ENCODE data around the gene SELENOO. TPM values are rescaled to one million over a fixed set of nuclear protein-coding genes. Genes with fewer than 3 reads are reported as not detected.

Gene SELENOO
- polyA plus RNA-seq, 1 of the 3 experiments (the other 2 are of a cell fraction) = 26.7 TPM

DNA sequence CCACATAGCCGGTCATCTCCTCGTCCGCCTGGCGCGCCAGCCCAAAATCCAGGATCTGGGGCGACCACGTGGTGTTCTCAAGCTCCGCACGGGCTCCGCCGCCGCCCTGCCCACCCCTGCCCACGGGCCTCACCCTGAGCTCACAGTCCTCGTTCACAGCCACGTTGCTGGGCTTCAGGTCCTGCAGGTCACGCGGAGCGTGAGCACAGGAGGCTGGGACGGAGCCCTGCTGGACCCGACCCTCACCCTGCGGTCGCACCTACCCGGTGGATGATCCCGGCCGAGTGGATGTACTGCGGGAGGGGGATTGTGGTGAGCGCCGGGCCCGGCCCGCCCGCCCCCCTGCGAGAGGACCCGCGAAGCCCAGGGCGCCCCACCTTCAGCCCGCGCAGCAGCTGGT lies 66.2 kb downstream of the SELENOO start:
- no peak overlapping the region for H3K4me2 ChIP-seq
- no peaks in the 10 kb centered on the region for H3K27me3 ChIP-seq (ENCODE audit: insufficient read depth)
- no peak overlapping the region for H3K27ac ChIP-seq (ENCODE audit: low read depth in 2 of 2, low read length in 1 of 2)
- H4K20me1 ChIP-seq (ENCODE audit: insufficient read depth) = no peaks in the 10 kb centered on the region
- H3K79me2 ChIP-seq (ENCODE audit: insufficient read depth) = no peaks in the 10 kb centered on the region
- H3K4me1 ChIP-seq (ENCODE audit: control insufficient read depth in 1 of 2, insufficient read depth in 2 of 2, low read depth in 1 of 2, low read length in 1 of 2) = peaks cover 20 to 30% of the 10 kb centered on the region in 2 experiments; a peak in 2 of 4 replicates
- no peaks in the 10 kb centered on the region for H3K9me3 ChIP-seq
- 91% methylated on average over 20 of the region's 37 CpGs for WGBS (ENCODE audit: low lambda C conversion rate)
- TF ChIP-seq RAD21 (IDR thresholded peaks at IDR 0.05; ENCODE audit: low read length) (no peak), POLR2AphosphoS5 (IDR thresholded peaks at IDR 0.05; ENCODE audit: low read depth, low read length) (no peak), NFIC (IDR thresholded peaks at IDR 0.05; ENCODE audit: borderline replicate concordance) (no peak), ELF1 (IDR thresholded peaks at IDR 0.05) (no peak), NRF1 (IDR thresholded peaks at IDR 0.05; ENCODE audit: low read depth, low read length) (no peak), EZH2phosphoT487 (IDR thresholded peaks at IDR 0.05; ENCODE audit: borderline replicate concordance, low read depth) (no peak), TEAD4 (IDR thresholded peaks at IDR 0.05; ENCODE audit: borderline replicate concordance, insufficient read depth) (no peak), MEF2A (IDR thresholded peaks at IDR 0.05; ENCODE audit: borderline replicate concordance, low read depth) (no peak)
- TF ChIP-seq, protein P1, sequence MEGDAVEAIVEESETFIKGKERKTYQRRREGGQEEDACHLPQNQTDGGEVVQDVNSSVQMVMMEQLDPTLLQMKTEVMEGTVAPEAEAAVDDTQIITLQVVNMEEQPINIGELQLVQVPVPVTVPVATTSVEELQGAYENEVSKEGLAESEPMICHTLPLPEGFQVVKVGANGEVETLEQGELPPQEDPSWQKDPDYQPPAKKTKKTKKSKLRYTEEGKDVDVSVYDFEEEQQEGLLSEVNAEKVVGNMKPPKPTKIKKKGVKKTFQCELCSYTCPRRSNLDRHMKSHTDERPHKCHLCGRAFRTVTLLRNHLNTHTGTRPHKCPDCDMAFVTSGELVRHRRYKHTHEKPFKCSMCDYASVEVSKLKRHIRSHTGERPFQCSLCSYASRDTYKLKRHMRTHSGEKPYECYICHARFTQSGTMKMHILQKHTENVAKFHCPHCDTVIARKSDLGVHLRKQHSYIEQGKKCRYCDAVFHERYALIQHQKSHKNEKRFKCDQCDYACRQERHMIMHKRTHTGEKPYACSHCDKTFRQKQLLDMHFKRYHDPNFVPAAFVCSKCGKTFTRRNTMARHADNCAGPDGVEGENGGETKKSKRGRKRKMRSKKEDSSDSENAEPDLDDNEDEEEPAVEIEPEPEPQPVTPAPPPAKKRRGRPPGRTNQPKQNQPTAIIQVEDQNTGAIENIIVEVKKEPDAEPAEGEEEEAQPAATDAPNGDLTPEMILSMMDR (IDR thresholded peaks at IDR 0.05) = no peak
- TF ChIP-seq, protein P2, sequence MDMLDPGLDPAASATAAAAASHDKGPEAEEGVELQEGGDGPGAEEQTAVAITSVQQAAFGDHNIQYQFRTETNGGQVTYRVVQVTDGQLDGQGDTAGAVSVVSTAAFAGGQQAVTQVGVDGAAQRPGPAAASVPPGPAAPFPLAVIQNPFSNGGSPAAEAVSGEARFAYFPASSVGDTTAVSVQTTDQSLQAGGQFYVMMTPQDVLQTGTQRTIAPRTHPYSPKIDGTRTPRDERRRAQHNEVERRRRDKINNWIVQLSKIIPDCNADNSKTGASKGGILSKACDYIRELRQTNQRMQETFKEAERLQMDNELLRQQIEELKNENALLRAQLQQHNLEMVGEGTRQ (IDR thresholded peaks at IDR 0.05; ENCODE audit: borderline replicate concordance, low read depth, low read length) = no peak
- H3K36me3 ChIP-seq (replicated peaks in 1 of 2; ENCODE audit: control insufficient read depth in 1 of 2, insufficient read depth in 2 of 2, low read length in 1 of 2) = peaks cover 0 to 9% of the 10 kb centered on the region in 2 experiments
- H3K9me2 ChIP-seq = no peaks in the 10 kb centered on the region
- no peak overlapping the region for H3K9ac ChIP-seq
- CTCF ChIA-PET = interaction anchor here (0.6 to 11.4 kb wide), 5 partner anchors 9 to 76 kb away, joined by 3 to 72 read pairs (median 3); partner anchors contain the start of gene HDAC10
- POLR2A ChIA-PET = no interaction called here
- H3K4me3 ChIP-seq (ENCODE audit: low read depth in 2 of 2, low read length in 1 of 2) = no peak overlapping the region
- no peak overlapping the region for H2AFZ ChIP-seq (ENCODE audit: low read depth)
- DNase-seq = no peak
- H3F3A ChIP-seq (replicated peaks; ENCODE audit: insufficient read depth) = peaks cover 11% of the 10 kb centered on the region

Other genes with a start within 250 kb of the SELENOO start
- gene PIM3, start 240.2 kb upstream of the SELENOO start, polyA plus RNA-seq (2012; rRNA removed) = 9.9 and 15.3 TPM in 2 replicates
- gene IL17REL, start 188.2 kb upstream of the SELENOO start, polyA plus RNA-seq (2012; rRNA removed) = not detected in 2 replicates
- gene TTLL8, start 142.7 kb upstream of the SELENOO start, polyA plus RNA-seq (2012; rRNA removed) = not detected in 2 replicates
- gene MLC1, start 115.6 kb upstream of the SELENOO start, polyA plus RNA-seq (2012; rRNA removed) = not detected in 2 replicates
- 2.1 and 3.0 TPM in 2 replicates for gene MOV10L1, start 111.0 kb upstream of the SELENOO start, polyA plus RNA-seq (2012; rRNA removed)
- gene PANX2, start 30.3 kb upstream of the SELENOO start, polyA plus RNA-seq (2012; rRNA removed) = 1.3 and 2.4 TPM in 2 replicates
- 36.7 and 50.6 TPM in 2 replicates for gene TRABD, start 15.1 kb upstream of the SELENOO start, polyA plus RNA-seq (2012; rRNA removed)
- gene TUBGCP6, start 44.0 kb downstream of the SELENOO start, polyA plus RNA-seq (2012; rRNA removed) = 40.4 and 42.8 TPM in 2 replicates
- gene HDAC10, start 50.3 kb downstream of the SELENOO start, polyA plus RNA-seq (2012; rRNA removed) = 51.9 and 55.1 TPM in 2 replicates
- 118 TPM in 2 replicates for gene MAPK12, start 60.7 kb downstream of the SELENOO start, polyA plus RNA-seq (2012; rRNA removed)
- gene MAPK11, start 69.4 kb downstream of the SELENOO start, polyA plus RNA-seq (2012; rRNA removed) = 36.0 and 38.3 TPM in 2 replicates
- gene PLXNB2, start 106.6 kb downstream of the SELENOO start, polyA plus RNA-seq (2012; rRNA removed) = 85.8 and 108 TPM in 2 replicates
- gene DENND6B, start 126.0 kb downstream of the SELENOO start, polyA plus RNA-seq (2012; rRNA removed) = 5.6 and 5.8 TPM in 2 replicates
- 45.1 and 45.7 TPM in 2 replicates for gene PPP6R2, start 142.3 kb downstream of the SELENOO start, polyA plus RNA-seq (2012; rRNA removed)